Medulla oblongata (tissue), 1 donor: ENCODE measurements around the gene AGRN.
A peak's percentile ranks its signal among the peaks of the same experiment; 100 is the strongest.

Experiments
- DNase-seq: peaks from one replicate; pipeline ENCODE4 v3.0.0-alpha.2; 2015; ENCODE audit errors: extremely low spot score

The AGRN gene

DNA sequence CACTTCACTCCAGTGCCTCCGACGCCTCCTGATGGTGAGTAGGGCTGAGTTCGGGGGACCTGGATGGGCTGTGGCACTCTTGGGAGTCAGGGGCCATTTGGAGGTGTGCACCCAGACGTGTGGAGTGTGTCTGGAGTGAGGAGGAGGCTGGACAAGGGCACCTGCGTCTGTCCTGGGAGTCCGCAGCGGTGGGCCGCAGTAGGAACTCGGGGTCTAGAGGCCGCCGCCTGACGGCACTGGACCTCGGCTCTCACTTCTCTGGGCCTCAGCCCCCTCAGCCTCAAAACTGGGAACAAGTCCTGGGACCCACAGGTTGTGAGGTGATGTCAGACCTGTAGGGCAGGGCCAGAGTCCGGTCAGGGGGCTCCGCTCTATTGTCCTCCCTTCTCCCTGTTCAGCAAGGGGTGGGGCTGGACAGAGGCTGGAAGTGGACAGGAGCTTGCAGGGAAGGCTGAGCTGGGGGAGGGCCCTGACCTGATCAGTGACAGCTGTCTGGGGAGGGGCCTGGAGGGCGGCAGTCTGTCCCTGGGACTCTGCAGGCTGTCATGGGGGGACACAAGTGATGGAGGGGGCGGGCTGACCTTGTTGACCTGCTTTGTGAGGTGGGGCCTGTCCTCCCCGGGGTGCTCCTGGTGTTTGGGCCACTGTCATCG is 15.5 kb downstream of the AGRN start:
- no peak for DNase-seq

DNA sequence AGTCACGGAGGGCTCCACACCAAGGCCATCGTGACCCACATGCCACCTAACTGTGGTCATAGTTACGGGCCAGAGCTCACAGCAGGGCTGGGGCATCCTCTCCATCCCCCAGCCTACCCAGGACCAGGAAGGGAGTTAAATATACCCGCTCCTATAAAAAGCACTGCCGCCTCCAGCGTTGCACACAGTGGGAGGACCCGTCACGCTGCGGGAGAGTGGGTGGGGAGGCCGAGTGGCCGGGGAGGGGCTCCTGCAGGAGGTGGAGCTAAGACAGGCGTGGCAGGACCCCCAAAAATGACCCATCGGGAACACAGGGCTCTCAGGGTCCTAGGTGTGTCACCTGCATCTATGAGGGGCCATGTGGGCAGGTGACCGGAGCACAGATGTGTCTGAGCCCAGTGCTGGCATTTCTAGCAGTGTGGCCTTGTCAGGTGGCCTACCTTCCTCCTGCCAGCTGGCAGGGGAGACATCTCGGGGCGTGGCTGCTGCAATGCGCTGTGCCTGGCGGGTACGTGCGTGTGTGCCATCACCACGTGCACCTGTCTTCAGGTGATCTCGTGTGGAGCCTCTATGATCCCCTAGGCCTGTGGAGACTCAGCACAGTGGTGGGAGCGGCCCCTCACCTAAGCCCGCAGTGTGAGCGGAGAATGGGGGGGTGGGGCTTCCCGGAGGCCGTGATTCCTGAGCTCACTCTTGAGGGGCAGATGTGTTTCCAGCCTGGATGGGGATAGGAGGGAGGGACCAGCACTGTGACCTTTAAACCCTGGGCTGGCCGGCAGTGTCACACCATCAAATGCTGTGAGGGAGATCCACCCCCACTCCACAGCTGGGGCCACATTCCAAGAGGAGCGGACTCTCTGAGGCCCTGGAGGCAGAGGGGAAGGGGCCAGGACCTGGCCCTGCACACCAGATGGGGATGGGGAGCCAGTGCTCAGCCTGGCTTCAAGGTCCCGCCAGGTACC is 17.7 kb downstream of the AGRN start:
- DNase-seq = no peak

DNA sequence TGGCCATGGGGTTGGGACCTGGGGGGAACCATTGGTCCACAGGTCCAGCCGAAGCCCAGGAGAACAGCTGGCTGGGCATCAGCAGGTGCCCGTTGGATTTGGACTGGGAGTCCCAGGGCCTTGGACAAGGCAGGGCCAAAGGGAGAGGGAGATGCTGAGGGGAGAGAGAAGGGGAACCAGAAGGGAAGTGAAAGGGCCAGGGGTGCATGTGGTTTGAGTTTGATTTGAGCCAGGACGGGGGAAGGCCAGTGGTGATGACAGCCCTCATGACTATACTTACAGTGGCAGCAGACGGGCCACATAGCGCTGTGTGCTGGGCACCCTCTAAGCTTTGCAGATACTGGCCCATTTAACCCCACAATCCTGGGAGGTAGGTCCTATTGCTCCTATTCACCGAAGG is 18.8 kb downstream of the AGRN start:
- DNase-seq = peak; percentile 56

DNA sequence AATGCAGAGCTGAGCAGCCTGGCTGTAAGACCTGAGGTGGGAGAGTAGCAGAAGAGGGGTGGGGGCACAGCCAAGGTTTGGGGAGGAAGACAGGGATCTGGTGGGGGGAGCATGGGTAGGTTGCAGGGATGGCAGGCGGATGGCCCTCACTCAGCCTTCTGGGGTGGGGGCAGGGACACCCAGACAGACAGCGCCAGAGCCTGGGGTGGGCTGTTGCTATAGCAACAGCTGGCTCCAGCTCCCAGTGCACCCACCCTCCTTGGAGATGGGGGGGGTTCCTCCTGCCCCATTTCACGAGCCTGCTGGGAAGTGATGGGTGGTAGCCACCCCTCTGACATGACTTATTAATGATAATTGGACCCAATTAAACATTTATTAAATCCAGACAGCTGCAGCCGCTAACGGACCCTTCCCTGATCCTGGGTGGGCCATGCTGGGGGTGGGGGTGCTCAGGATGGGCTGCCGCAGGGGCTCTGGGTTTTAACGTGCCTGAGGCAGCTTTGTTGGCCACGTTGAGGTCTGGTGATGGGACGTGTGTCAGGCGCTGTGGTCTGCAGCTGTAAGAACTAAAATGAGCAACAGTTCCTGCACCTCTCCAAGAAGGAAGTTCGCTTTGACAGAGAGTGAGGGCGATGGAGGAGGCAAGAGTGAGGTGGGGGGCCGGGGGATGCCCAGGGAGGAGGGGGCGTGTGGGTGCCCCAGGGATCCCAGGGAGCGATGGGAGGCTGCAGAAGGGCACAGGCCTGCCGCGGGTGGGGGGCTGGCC is 19.4 kb downstream of the AGRN start:
- DNase-seq = no peak

DNA sequence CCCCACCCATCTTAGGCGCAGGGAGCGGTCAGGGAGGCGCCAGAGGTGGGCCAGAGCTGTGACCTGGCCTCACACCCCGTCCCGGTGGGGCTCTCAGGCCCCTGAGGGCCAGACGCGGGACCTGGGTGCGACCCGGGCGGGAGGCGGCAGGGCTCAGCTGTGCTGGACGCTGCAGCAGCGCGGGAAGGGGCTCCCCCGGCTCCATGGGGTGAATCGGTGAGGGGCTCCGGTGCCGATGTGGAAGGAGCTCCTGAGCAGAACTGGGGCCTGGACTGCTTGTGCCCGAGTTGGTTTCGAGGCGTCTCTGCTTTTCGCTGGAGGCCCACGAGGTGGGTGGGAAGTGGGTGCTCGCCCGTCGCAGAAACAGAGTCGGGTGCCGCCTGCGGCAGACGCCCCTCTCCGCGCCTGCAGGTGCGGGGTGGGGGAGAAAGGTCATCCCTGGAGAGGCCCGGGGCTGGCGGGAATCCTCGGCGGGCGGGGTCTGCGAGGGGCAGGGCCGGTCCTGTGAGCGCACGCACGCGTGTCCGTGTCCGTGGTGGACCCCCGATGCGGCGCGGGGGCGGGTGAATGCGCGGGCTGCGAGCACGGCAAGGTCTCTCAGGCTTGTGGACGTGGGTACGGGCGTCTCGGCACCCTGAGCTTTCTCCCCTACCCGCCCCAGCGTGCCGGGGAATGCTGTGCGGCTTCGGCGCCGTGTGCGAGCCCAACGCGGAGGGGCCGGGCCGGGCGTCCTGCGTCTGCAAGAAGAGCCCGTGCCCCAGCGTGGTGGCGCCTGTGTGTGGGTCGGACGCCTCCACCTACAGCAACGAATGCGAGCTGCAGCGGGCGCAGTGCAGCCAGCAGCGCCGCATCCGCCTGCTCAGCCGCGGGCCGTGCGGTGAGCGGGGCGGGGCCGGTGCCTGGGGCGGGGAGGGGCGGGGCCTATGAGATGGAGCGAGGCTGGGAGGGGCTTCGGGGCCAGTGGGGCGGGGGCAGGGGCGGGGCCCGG is 20.4 kb downstream of the AGRN start:
- peak; percentile 60 for DNase-seq

DNA sequence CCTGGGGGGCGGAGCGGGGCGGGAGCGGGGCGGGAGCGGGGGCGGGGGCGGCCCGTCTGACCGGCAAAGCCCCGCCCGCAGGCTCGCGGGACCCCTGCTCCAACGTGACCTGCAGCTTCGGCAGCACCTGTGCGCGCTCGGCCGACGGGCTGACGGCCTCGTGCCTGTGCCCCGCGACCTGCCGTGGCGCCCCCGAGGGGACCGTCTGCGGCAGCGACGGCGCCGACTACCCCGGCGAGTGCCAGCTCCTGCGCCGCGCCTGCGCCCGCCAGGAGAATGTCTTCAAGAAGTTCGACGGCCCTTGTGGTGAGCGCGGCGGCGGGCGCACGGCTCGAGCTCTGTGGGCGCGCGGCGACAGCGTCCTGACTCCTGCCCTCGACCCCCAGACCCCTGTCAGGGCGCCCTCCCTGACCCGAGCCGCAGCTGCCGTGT is 21.2 kb downstream of the AGRN start:
- DNase-seq = no peak

DNA sequence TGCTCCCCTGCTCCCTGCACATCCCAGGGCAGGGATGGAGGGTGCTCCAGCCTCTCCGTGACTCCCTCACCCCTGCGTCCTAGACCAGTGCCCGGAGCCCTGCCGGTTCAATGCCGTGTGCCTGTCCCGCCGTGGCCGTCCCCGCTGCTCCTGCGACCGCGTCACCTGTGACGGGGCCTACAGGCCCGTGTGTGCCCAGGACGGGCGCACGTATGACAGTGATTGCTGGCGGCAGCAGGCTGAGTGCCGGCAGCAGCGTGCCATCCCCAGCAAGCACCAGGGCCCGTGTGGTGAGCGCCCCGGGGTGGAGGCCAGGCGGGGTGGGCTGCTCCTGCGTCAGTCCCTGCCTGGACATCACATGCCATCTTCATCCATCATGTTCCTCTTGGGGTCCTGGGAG is 22.0 kb downstream of the AGRN start:
- no peak for DNase-seq

DNA sequence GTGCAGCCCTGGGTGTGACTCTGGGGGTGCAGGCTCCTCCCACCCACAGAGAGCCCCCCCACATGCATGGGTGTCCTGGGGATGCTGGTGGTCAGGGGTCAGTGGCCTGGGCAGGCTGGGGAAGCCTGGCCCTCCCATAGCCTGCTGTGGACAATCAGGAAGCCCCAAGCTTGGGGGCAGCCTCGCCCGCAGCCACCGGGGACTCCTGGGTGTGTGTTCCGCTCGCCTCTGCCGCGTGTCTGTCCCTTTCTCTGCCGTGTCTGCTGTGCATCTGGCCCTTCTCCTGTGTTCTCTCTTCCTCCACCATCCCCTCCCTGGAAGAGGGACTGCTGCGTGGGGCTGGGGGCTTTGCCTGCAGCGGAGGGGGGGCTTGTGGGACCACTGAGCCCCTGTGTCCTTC is 22.9 kb downstream of the AGRN start:
- DNase-seq = no peak

DNA sequence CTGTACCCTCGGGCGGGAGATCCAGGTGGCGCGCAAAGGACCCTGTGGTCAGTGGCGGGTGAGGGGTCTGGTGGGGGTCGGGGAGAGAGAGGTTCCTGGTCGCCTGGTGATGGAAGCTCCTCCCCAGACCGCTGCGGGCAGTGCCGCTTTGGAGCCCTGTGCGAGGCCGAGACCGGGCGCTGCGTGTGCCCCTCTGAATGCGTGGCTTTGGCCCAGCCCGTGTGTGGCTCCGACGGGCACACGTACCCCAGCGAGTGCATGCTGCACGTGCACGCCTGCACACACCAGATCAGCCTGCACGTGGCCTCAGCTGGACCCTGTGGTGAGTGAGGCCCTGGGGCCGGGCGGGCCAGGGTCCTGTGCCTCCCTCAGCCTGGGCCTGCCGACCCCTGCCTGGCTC is 23.5 kb downstream of the AGRN start:
- DNase-seq = no peak

DNA sequence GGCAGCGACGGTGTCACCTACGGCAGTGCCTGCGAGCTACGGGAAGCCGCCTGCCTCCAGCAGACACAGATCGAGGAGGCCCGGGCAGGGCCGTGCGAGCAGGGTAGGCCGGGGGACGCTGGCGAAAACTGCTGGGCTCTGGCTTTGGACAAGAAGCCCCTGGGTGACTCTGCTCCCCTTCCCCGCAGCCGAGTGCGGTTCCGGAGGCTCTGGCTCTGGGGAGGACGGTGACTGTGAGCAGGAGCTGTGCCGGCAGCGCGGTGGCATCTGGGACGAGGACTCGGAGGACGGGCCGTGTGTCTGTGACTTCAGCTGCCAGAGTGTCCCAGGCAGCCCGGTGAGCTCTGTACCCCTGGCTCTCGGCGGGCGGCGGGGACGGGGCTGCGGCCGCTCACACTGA is 24.0 kb downstream of the AGRN start:
- DNase-seq = no peak

DNA sequence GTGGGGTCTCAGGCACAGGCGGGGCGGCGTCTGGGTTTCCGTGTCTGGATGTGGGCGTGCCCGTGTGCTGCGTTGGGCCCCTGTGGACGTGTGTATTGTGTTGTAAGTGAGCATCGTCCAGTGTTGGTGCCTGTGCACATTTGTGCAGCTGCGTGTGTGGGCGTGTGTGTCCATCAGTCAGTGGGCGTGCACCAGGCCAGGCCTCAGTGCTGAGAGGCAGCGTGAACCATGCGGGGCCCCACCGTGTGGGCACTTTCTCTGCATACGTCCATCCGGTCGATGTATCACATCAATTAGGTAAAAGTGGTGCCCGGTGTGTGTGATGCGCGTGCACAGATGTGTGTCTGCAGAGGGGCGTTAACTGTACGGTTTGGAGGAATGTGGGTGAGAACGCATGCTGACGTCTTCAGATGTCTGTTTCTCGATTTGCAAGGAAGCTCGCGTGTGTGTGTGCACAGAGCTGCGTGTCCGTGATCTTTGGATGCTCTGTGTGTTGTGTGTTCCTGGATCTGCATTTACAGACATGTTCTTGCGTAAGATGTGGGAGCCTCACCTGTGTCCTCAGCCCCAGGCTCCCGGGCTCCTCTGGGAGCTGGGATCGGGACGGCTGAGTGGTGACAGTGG is 24.6 kb downstream of the AGRN start:
- DNase-seq = no peak

DNA sequence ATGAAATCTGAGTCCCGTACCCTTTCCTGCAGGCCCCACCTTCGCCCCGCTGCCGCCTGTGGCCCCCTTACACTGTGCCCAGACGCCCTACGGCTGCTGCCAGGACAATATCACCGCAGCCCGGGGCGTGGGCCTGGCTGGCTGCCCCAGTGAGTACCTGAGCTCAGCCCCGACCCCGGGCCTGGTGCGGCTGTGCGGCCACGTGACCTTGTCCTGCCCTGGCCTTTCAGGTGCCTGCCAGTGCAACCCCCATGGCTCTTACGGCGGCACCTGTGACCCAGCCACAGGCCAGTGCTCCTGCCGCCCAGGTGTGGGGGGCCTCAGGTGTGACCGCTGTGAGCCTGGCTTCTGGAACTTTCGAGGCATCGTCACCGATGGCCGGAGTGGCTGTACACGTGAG is 25.2 kb downstream of the AGRN start:
- DNase-seq = no peak

DNA sequence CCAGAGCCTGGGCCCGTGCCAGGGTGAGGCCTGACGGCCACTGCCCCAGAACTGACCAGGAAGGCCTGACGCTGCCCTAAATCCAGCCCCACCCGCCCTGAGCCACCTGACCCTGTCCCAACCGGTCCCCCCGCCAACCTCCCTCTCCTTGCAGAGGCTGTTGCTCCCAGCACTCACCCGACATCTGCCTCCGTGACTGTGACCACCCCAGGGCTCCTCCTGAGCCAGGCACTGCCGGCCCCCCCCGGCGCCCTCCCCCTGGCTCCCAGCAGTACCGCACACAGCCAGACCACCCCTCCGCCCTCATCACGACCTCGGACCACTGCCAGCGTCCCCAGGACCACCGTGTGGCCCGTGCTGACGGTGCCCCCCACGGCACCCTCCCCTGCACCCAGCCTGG is 26.3 kb downstream of the AGRN start:
- no peak for DNase-seq

DNA sequence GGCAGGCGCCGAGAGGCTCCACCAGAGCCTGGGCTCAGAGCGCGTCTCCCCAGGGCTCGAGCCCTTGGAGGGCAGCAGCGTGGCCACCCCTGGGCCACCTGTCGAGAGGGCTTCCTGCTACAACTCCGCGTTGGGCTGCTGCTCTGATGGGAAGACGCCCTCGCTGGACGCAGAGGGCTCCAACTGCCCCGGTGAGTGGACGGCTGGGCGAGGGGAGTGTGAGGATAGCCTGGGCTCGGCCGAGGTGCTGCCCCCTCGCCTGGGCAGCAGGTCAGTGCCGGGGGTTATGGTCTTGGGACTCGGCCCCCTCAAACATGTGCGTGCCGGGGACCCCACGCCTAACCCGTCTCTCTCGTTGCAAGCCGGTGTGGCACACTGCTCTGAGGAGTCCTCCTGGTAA is 26.8 kb downstream of the AGRN start:
- no peak for DNase-seq

DNA sequence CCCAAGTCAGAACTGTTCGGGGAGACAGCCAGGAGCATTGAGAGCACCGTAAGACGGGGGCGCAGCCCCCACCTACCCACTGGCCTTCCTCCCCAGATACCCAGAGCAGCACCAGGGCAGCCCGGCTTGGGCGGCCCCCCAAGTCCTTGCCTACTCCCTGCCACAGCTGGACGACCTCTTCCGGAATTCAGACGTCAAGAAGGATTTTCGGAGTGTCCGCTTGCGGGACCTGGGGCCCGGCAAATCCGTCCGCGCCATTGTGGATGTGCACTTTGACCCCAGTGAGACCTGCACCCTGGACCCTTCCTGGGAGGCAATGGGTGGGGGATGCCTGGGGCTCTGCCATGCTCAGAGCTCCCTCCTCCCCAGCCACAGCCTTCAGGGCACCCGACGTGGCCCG is 27.5 kb downstream of the AGRN start:
- no peak for DNase-seq

DNA sequence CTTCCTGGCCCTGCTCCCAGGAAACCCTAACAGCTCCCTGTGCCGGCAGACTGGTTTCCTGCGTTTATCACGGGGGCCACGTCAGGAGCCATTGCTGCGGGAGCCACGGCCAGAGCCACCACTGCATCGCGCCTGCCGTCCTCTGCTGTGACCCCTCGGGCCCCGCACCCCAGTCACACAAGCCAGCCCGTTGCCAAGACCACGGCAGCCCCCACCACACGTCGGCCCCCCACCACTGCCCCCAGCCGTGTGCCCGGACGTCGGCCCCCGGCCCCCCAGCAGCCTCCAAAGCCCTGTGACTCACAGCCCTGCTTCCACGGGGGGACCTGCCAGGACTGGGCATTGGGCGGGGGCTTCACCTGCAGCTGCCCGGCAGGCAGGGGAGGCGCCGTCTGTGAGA is 28.0 kb downstream of the AGRN start:
- DNase-seq = no peak

DNA sequence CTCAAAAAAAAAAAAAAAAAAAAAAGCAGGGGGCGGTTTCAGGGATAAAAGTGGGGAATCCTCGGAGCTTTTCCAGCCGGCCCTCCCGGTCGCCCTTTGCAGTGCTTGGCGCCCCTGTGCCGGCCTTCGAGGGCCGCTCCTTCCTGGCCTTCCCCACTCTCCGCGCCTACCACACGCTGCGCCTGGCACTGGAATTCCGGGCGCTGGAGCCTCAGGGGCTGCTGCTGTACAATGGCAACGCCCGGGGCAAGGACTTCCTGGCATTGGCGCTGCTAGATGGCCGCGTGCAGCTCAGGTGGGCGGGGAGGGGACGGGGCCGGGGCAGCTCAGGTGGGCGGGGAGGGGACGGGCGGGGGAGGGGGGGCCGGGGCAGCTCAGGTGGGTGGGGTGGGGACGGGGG is 28.8 kb downstream of the AGRN start:
- no peak for DNase-seq

DNA sequence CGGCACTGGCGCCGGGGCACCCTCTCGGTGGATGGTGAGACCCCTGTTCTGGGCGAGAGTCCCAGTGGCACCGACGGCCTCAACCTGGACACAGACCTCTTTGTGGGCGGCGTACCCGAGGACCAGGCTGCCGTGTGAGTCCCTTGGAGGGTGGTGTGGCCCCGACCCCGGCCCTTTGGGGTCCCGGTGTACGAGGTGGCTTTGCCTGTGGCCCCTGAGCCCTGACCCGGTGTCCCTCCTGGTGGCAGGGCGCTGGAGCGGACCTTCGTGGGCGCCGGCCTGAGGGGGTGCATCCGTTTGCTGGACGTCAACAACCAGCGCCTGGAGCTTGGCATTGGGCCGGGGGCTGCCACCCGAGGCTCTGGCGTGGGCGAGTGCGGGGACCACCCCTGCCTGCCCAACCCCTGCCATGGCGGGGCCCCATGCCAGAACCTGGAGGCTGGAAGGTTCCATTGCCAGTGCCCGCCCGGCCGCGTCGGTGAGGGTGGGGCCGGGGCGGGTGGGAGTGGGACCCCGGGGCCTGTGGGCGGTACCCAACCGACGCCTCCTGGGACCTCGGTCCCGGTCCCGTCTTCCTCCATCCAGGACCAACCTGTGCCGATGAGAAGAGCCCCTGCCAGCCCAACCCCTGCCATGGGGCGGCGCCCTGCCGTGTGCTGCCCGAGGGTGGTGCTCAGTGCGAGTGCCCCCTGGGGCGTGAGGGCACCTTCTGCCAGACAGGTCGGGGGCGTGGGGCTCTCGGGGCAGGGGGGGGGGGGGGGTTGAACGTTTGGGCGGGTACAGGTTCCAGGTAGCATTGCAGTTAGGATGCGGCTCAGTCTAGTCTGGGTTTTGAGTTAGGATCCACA is 29.6 kb downstream of the AGRN start:
- DNase-seq = no peak

DNA sequence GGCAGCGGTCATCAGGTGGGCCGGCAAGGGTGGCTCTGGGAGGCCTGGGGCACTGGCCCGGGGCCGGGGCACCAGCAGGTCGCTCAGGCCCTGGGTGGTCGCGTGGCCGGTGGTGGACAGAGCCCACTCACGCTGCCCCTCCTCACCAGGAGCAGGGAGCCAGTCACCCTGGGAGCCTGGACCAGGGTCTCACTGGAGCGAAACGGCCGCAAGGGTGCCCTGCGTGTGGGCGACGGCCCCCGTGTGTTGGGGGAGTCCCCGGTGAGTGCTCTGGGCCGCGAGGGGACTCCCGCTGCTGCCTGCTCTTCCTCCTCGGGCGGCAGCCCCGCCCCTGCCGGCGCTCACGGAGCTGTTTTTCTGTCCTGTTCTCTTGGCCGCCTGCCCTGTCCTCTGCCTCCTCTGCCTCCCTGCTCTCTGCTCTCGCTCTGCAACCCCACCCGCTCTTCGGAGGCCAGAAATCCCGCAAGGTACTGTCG is 30.7 kb downstream of the AGRN start:
- no peak for DNase-seq
